ENCODE data around the gene CDKN2B-AS1.

The CDKN2B-AS1 gene

GRCh38 chr9:22065431-22066200 lies 71.0 kb downstream of the CDKN2B-AS1 start:
- ATAC-seq: peak; percentile 70
- DNase-seq: no peak
- no peak overlapping the region for H3K4me3 Mint-ChIP-seq
- H3K9me3 Mint-ChIP-seq: no peaks in the 10 kb centered on the region
- H3K27me3 Mint-ChIP-seq: peaks cover 34% of the 10 kb centered on the region
- H3K27ac Mint-ChIP-seq: no peak overlapping the region
- H3K4me1 Mint-ChIP-seq: peaks cover 22% of the 10 kb centered on the region

- peaks cover 28% of the 10 kb centered on the region for H3K4me1 Mint-ChIP-seq
- DNase-seq (no peak), ATAC-seq (no peak)
- H3K27me3 Mint-ChIP-seq: peaks cover 29% of the 10 kb centered on the region
- no peaks in the 10 kb centered on the region for H3K9me3 Mint-ChIP-seq
- H3K27ac Mint-ChIP-seq: no peak overlapping the region
- no peak overlapping the region for H3K4me3 Mint-ChIP-seq
These were observed 72.6 kb downstream of the CDKN2B-AS1 start for GRCh38 chr9:22067196-22067595.

GRCh38 chr9:22068369-22068768 lies 73.8 kb downstream of the CDKN2B-AS1 start:
- no peak for DNase-seq
- peaks cover 40% of the 10 kb centered on the region for H3K4me1 Mint-ChIP-seq
- no peak overlapping the region for H3K27ac Mint-ChIP-seq
- no peak for ATAC-seq
- H3K27me3 Mint-ChIP-seq: peaks cover 18% of the 10 kb centered on the region
- H3K4me3 Mint-ChIP-seq: no peak overlapping the region
- H3K9me3 Mint-ChIP-seq: no peaks in the 10 kb centered on the region

- Mint-ChIP-seq H3K27ac (peak overlapping the region; percentile 33 to 37), H3K4me3 (peak overlapping the region in 1 of 2 donors; percentile 32), H3K4me1 (peaks cover 52% of the 10 kb centered on the region), H3K27me3 (peaks cover 19% of the 10 kb centered on the region), H3K9me3 (no peaks in the 10 kb centered on the region)
- ATAC-seq: peak; percentile 98
- peak in 1 of 2 donors; percentile 23 for DNase-seq
These were observed 78.8 kb downstream of the CDKN2B-AS1 start for GRCh38 chr9:22073349-22073748.

GRCh38 chr9:22078081-22078480 lies 83.5 kb downstream of the CDKN2B-AS1 start:
- no peak overlapping the region for H3K27ac Mint-ChIP-seq
- peaks cover 5 to 7% of the 10 kb centered on the region in 2 donors for H3K9me3 Mint-ChIP-seq
- H3K27me3 Mint-ChIP-seq: peaks cover 36% of the 10 kb centered on the region
- H3K4me3 Mint-ChIP-seq: no peak overlapping the region
- peaks cover 58% of the 10 kb centered on the region for H3K4me1 Mint-ChIP-seq
- no peak for ATAC-seq
- no peak for DNase-seq

GRCh38 chr9:22079873-22080341 lies 85.3 kb downstream of the CDKN2B-AS1 start:
- Mint-ChIP-seq H3K27ac (peak overlapping the region; percentile 60 to 96), H3K4me1 (peaks cover 42% of the 10 kb centered on the region), H3K4me3 (peak overlapping the region; percentile 34 to 49), H3K9me3 (peaks cover 5 to 7% of the 10 kb centered on the region in 2 donors), H3K27me3 (peaks cover 47% of the 10 kb centered on the region)
- DNase-seq (peak; percentile 74 to 87), ATAC-seq (peak; percentile 98)

GRCh38 chr9:22084336-22085035 lies 89.9 kb downstream of the CDKN2B-AS1 start:
- Mint-ChIP-seq H3K4me3 (no peak overlapping the region), H3K4me1 (peaks cover 13% of the 10 kb centered on the region), H3K9me3 (peaks cover 5 to 7% of the 10 kb centered on the region in 2 donors), H3K27ac (no peak overlapping the region), H3K27me3 (peaks cover 55% of the 10 kb centered on the region)
- ATAC-seq (no peak), DNase-seq (no peak)

- ATAC-seq (no peak), DNase-seq (no peak)
- H3K4me1 Mint-ChIP-seq: no peaks in the 10 kb centered on the region
- H3K4me3 Mint-ChIP-seq: no peak overlapping the region
- H3K27ac Mint-ChIP-seq: no peak overlapping the region
- H3K27me3 Mint-ChIP-seq: peaks cover 62% of the 10 kb centered on the region
- no peaks in the 10 kb centered on the region for H3K9me3 Mint-ChIP-seq
These were observed 93.6 kb downstream of the CDKN2B-AS1 start for GRCh38 chr9:22088053-22088716.

- no peak for ATAC-seq
- H3K27ac Mint-ChIP-seq: no peak overlapping the region
- H3K9me3 Mint-ChIP-seq: no peaks in the 10 kb centered on the region
- no peak overlapping the region for H3K4me3 Mint-ChIP-seq
- no peak for DNase-seq
- peaks cover 61% of the 10 kb centered on the region for H3K27me3 Mint-ChIP-seq
- H3K4me1 Mint-ChIP-seq: no peaks in the 10 kb centered on the region
These were observed 94.1 kb downstream of the CDKN2B-AS1 start for GRCh38 chr9:22088717-22089061.

- Mint-ChIP-seq H3K27ac (no peak overlapping the region), H3K27me3 (peaks cover 65% of the 10 kb centered on the region), H3K4me3 (peak overlapping the region in 1 of 2 donors; percentile 10), H3K9me3 (no peaks in the 10 kb centered on the region), H3K4me1 (peaks cover 15% of the 10 kb centered on the region)
- DNase-seq (no peak), ATAC-seq (peak; percentile 94)
These were observed 103.1 kb downstream of the CDKN2B-AS1 start for GRCh38 chr9:22097707-22098106.

GRCh38 chr9:22098643-22099332 lies 104.2 kb downstream of the CDKN2B-AS1 start:
- Mint-ChIP-seq H3K9me3 (no peaks in the 10 kb centered on the region), H3K4me3 (no peak overlapping the region), H3K4me1 (peaks cover 19% of the 10 kb centered on the region), H3K27ac (no peak overlapping the region), H3K27me3 (peaks cover 55% of the 10 kb centered on the region)
- DNase-seq (no peak), ATAC-seq (no peak)

- Mint-ChIP-seq H3K4me3 (no peak overlapping the region), H3K27me3 (peaks cover 45% of the 10 kb centered on the region), H3K4me1 (peaks cover 36% of the 10 kb centered on the region), H3K27ac (no peak overlapping the region), H3K9me3 (no peaks in the 10 kb centered on the region)
- no peak for ATAC-seq
- DNase-seq: no peak
These were observed 106.0 kb downstream of the CDKN2B-AS1 start for GRCh38 chr9:22100626-22101025.

GRCh38 chr9:22102146-22103053 lies 107.8 kb downstream of the CDKN2B-AS1 start:
- Mint-ChIP-seq H3K4me3 (no peak overlapping the region), H3K27ac (peak overlapping the region in 1 of 2 donors; percentile 53), H3K27me3 (peaks cover 37% of the 10 kb centered on the region), H3K4me1 (peaks cover 38% of the 10 kb centered on the region), H3K9me3 (no peaks in the 10 kb centered on the region)
- ATAC-seq: no peak
- no peak for DNase-seq

GRCh38 chr9:22103685-22104575 lies 109.3 kb downstream of the CDKN2B-AS1 start:
- H3K9me3 Mint-ChIP-seq: no peaks in the 10 kb centered on the region

More at GRCh38 chr9:22103685-22104575, 109.3 kb downstream of the CDKN2B-AS1 start:
- Mint-ChIP-seq H3K4me1 (peaks cover 35% of the 10 kb centered on the region), H3K4me3 (no peak overlapping the region), H3K27me3 (peaks cover 47% of the 10 kb centered on the region), H3K27ac (no peak overlapping the region)
- DNase-seq (no peak), ATAC-seq (no peak)
